PC-9 (cell line): Measurements from ENCODE around the gene PLCH2. TPM values are rescaled to one million over a fixed set of nuclear protein-coding genes. Genes with fewer than 3 reads are reported as not detected.

Experiments
- BruUV-seq: library from RNA; stranded (reverse); fragments of 400-500 nt; replicated peaks from 2 replicates; lab custom pipeline; 2021; lab: Mats Ljungman, UMichigan
- CTCF ChIA-PET: fragments of 300-600 bp; sonication (Branson Sonifier 250); formaldehyde crosslinking; loops from one replicate; lab custom pipeline; 2022; ENCODE audit warnings: antibody characterized with exemption; lab: Charles Lee
- POLR2A ChIA-PET: fragments of 300-600 bp; sonication (Branson Sonifier 250); formaldehyde crosslinking; loops from one replicate; lab custom pipeline; 2022; ENCODE audit warnings: antibody characterized with exemption; ENCODE audit not compliant: unreplicated experiment; lab: Charles Lee
- DNase-seq, 2 experiments: peaks; one replicate each; pipeline versions ENCODE4 v3.0.0 to v3.0.0-alpha.2; 2015 to 2022; ENCODE audit warnings: mixed read lengths in 1 of 2
- H2AFZ ChIP-seq: fragments of 200-600 bp; sonication (generic); 2 replicates; pipeline ENCODE4 v1.8.1; 2017; ENCODE audit warnings: antibody characterized with exemption
- H3F3A ChIP-seq: fragments of 200-600 bp; sonication (generic); 2 replicates; pipeline ENCODE4 v1.8.1; 2017; ENCODE audit warnings: antibody characterized with exemption, mild to moderate bottlenecking, low read depth; ENCODE audit not compliant: insufficient read depth
- H3K27ac ChIP-seq: fragments of 200-600 bp; sonication (generic); 2 replicates; pipeline ENCODE4 v1.6.1; 2016; ENCODE audit warnings: mixed run types
- H3K27me3 ChIP-seq: fragments of 200-600 bp; sonication (generic); 2 replicates; pipeline ENCODE4 v1.6.1; 2016; ENCODE audit warnings: low read depth, mixed run types; ENCODE audit not compliant: insufficient read depth
- H3K36me3 ChIP-seq: fragments of 200-600 bp; sonication (generic); 2 replicates; pipeline ENCODE4 v1.6.1; 2016; ENCODE audit warnings: low read depth, mixed run types
- H3K4me1 ChIP-seq: fragments of 200-600 bp; sonication (generic); replicated peaks from 2 replicates; pipeline ENCODE4 v1.6.1; 2016; ENCODE audit warnings: mixed run types; ENCODE audit not compliant: insufficient read depth
- H3K4me2 ChIP-seq: fragments of 200-600 bp; sonication (generic); 2 replicates; pipeline ENCODE4 v1.6.1; 2017; ENCODE audit warnings: mixed run types
- H3K4me3 ChIP-seq: fragments of 200-600 bp; sonication (generic); 2 replicates; pipeline ENCODE4 v1.6.1; 2016; ENCODE audit warnings: mixed run types
- H3K79me2 ChIP-seq: fragments of 200-600 bp; sonication (generic); 2 replicates; pipeline ENCODE4 v1.6.1; 2017; ENCODE audit warnings: low read depth, mixed run types
- H3K9me2 ChIP-seq: fragments of 200-600 bp; sonication (generic); 2 replicates; pipeline ENCODE4 v1.8.1; 2017; ENCODE audit warnings: mild to moderate bottlenecking; ENCODE audit not compliant: insufficient read depth
- H3K9me3 ChIP-seq: fragments of 200-600 bp; sonication (generic); 2 replicates; pipeline ENCODE4 v1.8.1; 2016; ENCODE audit warnings: low read depth; ENCODE audit not compliant: insufficient read depth
- H4K20me1 ChIP-seq: fragments of 200-600 bp; sonication (generic); 2 replicates; pipeline ENCODE4 v1.8.1; 2017; ENCODE audit not compliant: insufficient read depth
- EZH2 ChIP-seq: fragments of 200-600 bp; sonication (generic); IDR thresholded peaks from 2 replicates; pipeline ENCODE4 v1.8.0; 2017; ENCODE audit warnings: antibody characterized with exemption, low read depth
- intact Hi-C: fragments of 100-400 bp; cut with micrococcal nuclease; formaldehyde crosslinking; loops from one replicate; pipeline ENCODE4 v1.10.0; 2022; ENCODE audit not compliant: unreplicated experiment
- total RNA-seq: library from RNA; stranded (reverse); gene quantifications from 2 replicates; pipeline ENCODE4 v1.2.3, GENCODE V29; 2021
- TF ChIP-seq, protein P1 (sequence below): fragments of 200-600 bp; sonication (generic); conservative IDR thresholded peaks from 2 replicates; pipeline ENCODE4 v1.6.1; 2017; ENCODE audit warnings: mixed run types, antibody characterized with exemption, mild to moderate bottlenecking, moderate library complexity

The PLCH2 gene
- total RNA-seq, 1 experiment from 2014 or later, result 0.98 TPM

- Histone ChIP-seq H3K4me3 (no peak overlapping the region), H3K27me3 (peaks cover 4% of the 10 kb centered on the region; the same call in 1 of the 2 replicates), H2AFZ (no peak overlapping the region), H3K27ac (no peak overlapping the region), H3K9me3 (no peaks in the 10 kb centered on the region), H3K36me3 (no peaks in the 10 kb centered on the region), H3F3A (no peaks in the 10 kb centered on the region; the same call in 1 of the 2 replicates), H3K79me2 (no peaks in the 10 kb centered on the region), H3K4me2 (no peak overlapping the region), H3K4me1 (peaks cover 27% of the 10 kb centered on the region), H3K9me2 (no peaks in the 10 kb centered on the region), H4K20me1 (no peaks in the 10 kb centered on the region)
- TF ChIP-seq, protein P1, sequence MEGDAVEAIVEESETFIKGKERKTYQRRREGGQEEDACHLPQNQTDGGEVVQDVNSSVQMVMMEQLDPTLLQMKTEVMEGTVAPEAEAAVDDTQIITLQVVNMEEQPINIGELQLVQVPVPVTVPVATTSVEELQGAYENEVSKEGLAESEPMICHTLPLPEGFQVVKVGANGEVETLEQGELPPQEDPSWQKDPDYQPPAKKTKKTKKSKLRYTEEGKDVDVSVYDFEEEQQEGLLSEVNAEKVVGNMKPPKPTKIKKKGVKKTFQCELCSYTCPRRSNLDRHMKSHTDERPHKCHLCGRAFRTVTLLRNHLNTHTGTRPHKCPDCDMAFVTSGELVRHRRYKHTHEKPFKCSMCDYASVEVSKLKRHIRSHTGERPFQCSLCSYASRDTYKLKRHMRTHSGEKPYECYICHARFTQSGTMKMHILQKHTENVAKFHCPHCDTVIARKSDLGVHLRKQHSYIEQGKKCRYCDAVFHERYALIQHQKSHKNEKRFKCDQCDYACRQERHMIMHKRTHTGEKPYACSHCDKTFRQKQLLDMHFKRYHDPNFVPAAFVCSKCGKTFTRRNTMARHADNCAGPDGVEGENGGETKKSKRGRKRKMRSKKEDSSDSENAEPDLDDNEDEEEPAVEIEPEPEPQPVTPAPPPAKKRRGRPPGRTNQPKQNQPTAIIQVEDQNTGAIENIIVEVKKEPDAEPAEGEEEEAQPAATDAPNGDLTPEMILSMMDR, result no peak
- TF ChIP-seq EZH2, result no peak
- intact Hi-C loops, result no loop called here
- CTCF ChIA-PET, result no interaction called here
- BruUV-seq, result no TSS peak
- DNase-seq, result no peak
- POLR2A ChIA-PET, result interaction anchor here (0.5 kb wide), 1 partner anchor 148 kb away, joined by 6 read pairs; no protein-coding TSS in a partner anchor
Measured at GRCh38 chr1:2449636-2450454, 26.2 kb upstream of the PLCH2 start.

- no TSS peak for BruUV-seq
- no peaks in the 10 kb centered on the region for H3K9me2 ChIP-seq
- H3K9me3 ChIP-seq, result no peaks in the 10 kb centered on the region
- H3K79me2 ChIP-seq, result no peaks in the 10 kb centered on the region
- peak overlapping the region; percentile 59 for H3K4me2 ChIP-seq
- H3K27ac ChIP-seq, result no peak overlapping the region
- no peaks in the 10 kb centered on the region; the same call in 1 of the 2 replicates for H3F3A ChIP-seq
- H3K4me1 ChIP-seq, result peaks cover 27% of the 10 kb centered on the region
- H2AFZ ChIP-seq, result no peak overlapping the region
- CTCF ChIA-PET, result no interaction called here
- no peaks in the 10 kb centered on the region for H4K20me1 ChIP-seq
- no peaks in the 10 kb centered on the region for H3K36me3 ChIP-seq
- intact Hi-C loops, result no loop called here
- no peaks in the 10 kb centered on the region for H3K27me3 ChIP-seq
- TF ChIP-seq, protein P1, result no peak
- DNase-seq, result peak; percentile 56 to 73
- POLR2A ChIA-PET, result no interaction called here
- no peak overlapping the region; the same call in 1 of the 2 replicates for H3K4me3 ChIP-seq
Measured at GRCh38 chr1:2451741-2452140, 24.3 kb upstream of the PLCH2 start.

- no peaks in the 10 kb centered on the region for H3K79me2 ChIP-seq
- no peaks in the 10 kb centered on the region for H3K27me3 ChIP-seq
- no peaks in the 10 kb centered on the region for H4K20me1 ChIP-seq
- intact Hi-C loops, result no loop called here
- CTCF ChIA-PET, result no interaction called here
- H3K9me2 ChIP-seq, result no peaks in the 10 kb centered on the region
- peaks cover 27% of the 10 kb centered on the region for H3K4me1 ChIP-seq
- BruUV-seq, result no TSS peak
- no peak overlapping the region for H2AFZ ChIP-seq
- no peaks in the 10 kb centered on the region; the same call in 1 of the 2 replicates for H3F3A ChIP-seq
- H3K4me3 ChIP-seq, result no peak overlapping the region; the same call in 1 of the 2 replicates
- no peaks in the 10 kb centered on the region for H3K9me3 ChIP-seq
- H3K27ac ChIP-seq, result no peak overlapping the region
- no peak for TF ChIP-seq EZH2
- TF ChIP-seq, protein P1, result no peak
- H3K36me3 ChIP-seq, result no peaks in the 10 kb centered on the region
- H3K4me2 ChIP-seq, result peak overlapping the region; percentile 59
- no peak for DNase-seq
- POLR2A ChIA-PET, result no interaction called here
Measured at GRCh38 chr1:2452201-2452931, 23.7 kb upstream of the PLCH2 start.
